IMR-90 (cell line): ENCODE data around the gene NXNL2. TPM values are rescaled to one million over a fixed set of nuclear protein-coding genes. Genes with fewer than 3 reads are reported as not detected.

Experiments
- ATAC-seq: fragments of 200-7000 bp; cut with Tn5 transposase; 2 replicates; pipeline ENCODE4 v1.9.1; 2020; ENCODE audit warnings: low read depth, mild to moderate bottlenecking, moderate library complexity
- BruUV-seq: library from RNA; stranded (reverse); fragments of 400-500 nt; replicated peaks from 2 replicates; lab custom pipeline; 2021; lab: Mats Ljungman, UMichigan
- CTCF ChIA-PET: fragments of 300-600 bp; formaldehyde crosslinking; extraction: SDS; loops from one replicate; lab custom pipeline; 2021; ENCODE audit warnings: antibody characterized with exemption; lab: Yijun Ruan, JAX
- POLR2A ChIA-PET: fragments of 300-600 bp; sonication (Branson Sonifier 250); formaldehyde crosslinking; loops from one replicate; lab custom pipeline; 2022; ENCODE audit warnings: antibody characterized with exemption; ENCODE audit not compliant: unreplicated experiment; lab: Charles Lee
- DNase-seq: peaks from one replicate; pipeline ENCODE4 v3.0.0; 2013
- H2AFZ ChIP-seq: replicated peaks from 2 replicates; pipeline ENCODE3; 2013; ENCODE audit warnings: low read length, mild to moderate bottlenecking; ENCODE audit not compliant: poor library complexity
- H2AK5ac ChIP-seq: 2 replicates; pipeline ENCODE4 v1.6.1; 2013; ENCODE audit warnings: low read depth, low read length, inconsistent platforms
- H2AK9ac ChIP-seq: replicated peaks from 2 replicates; pipeline ENCODE3; 2013; ENCODE audit warnings: mild to moderate bottlenecking, low read depth, low read length, moderate library complexity; ENCODE audit not compliant: poor library complexity
- H2BK120ac ChIP-seq: 2 replicates; pipeline ENCODE4 v1.6.1; 2013; ENCODE audit warnings: low read depth, low read length, inconsistent platforms
- H2BK15ac ChIP-seq: 3 replicates; pipeline ENCODE4 v1.6.1; 2013; ENCODE audit warnings: low read depth, low read length, inconsistent platforms
- H2BK20ac ChIP-seq: 2 replicates; pipeline ENCODE4 v1.6.1; 2013; ENCODE audit warnings: low read depth, mild to moderate bottlenecking, inconsistent platforms, low read length, moderate library complexity
- H2BK5ac ChIP-seq: 2 replicates; pipeline ENCODE4 v1.6.1; 2013; ENCODE audit warnings: mild to moderate bottlenecking, low read depth, low read length, inconsistent platforms; ENCODE audit not compliant: poor library complexity, severe bottlenecking
- H3K14ac ChIP-seq: replicated peaks from 2 replicates; pipeline ENCODE4 v1.6.1; 2013; ENCODE audit warnings: low read depth, low read length, inconsistent platforms
- H3K18ac ChIP-seq: 2 replicates; pipeline ENCODE4 v1.6.1; 2013; ENCODE audit warnings: low read depth, low read length, control low read depth
- H3K23ac ChIP-seq: 2 replicates; pipeline ENCODE4 v1.6.1; 2013; ENCODE audit warnings: low read depth, low read length, inconsistent platforms
- H3K27ac ChIP-seq: 2 replicates; pipeline ENCODE4 v1.5.1; 2013; ENCODE audit warnings: mild to moderate bottlenecking, control low read depth, low read length; ENCODE audit not compliant: insufficient read depth
- H3K27me3 ChIP-seq: 2 replicates; pipeline ENCODE4 v1.6.1; 2013; ENCODE audit warnings: low read length; ENCODE audit not compliant: control insufficient read depth, insufficient read depth
- H3K36me3 ChIP-seq: 2 replicates; pipeline ENCODE4 v1.6.1; 2013; ENCODE audit warnings: low read length, mixed read lengths; ENCODE audit not compliant: control insufficient read depth, insufficient read depth
- H3K4ac ChIP-seq: 2 replicates; pipeline ENCODE4 v1.6.1; 2013; ENCODE audit warnings: low read depth, low read length, inconsistent platforms
- H3K4me1 ChIP-seq: 2 replicates; pipeline ENCODE4 v1.6.1; 2013; ENCODE audit warnings: low read length, mixed read lengths; ENCODE audit not compliant: control insufficient read depth, insufficient read depth
- H3K4me2 ChIP-seq: 2 replicates; pipeline ENCODE4 v1.6.1; 2013; ENCODE audit warnings: low read depth, mild to moderate bottlenecking, control low read depth, low read length, moderate library complexity
- H3K4me3 ChIP-seq: 2 replicates; pipeline ENCODE4 v1.5.1; 2013; ENCODE audit warnings: low read depth, mild to moderate bottlenecking, control low read depth, low read length, moderate library complexity; ENCODE audit not compliant: insufficient read depth
- H3K56ac ChIP-seq: 2 replicates; pipeline ENCODE4 v1.6.1; 2013; ENCODE audit warnings: low read length, inconsistent platforms; ENCODE audit not compliant: insufficient read depth; ENCODE audit errors: extremely low read depth
- H3K79me1 ChIP-seq, 2 experiments: 2 replicates each; pipeline ENCODE4 v1.6.1; 2013; ENCODE audit warnings: low read length in 2 of 2, inconsistent platforms in 1 of 2, low read depth in 1 of 2
- H3K9ac ChIP-seq: 2 replicates; pipeline ENCODE4 v1.6.1; 2013; ENCODE audit warnings: low read depth, low read length, control low read depth
- H3K9me1 ChIP-seq: 2 replicates; pipeline ENCODE4 v1.6.1; 2013; ENCODE audit warnings: low read length, inconsistent platforms; ENCODE audit not compliant: insufficient read depth
- H3K9me3 ChIP-seq: 2 replicates; pipeline ENCODE4 v1.6.1; 2013; ENCODE audit warnings: low read length; ENCODE audit not compliant: control insufficient read depth, insufficient read depth
- H4K20me1 ChIP-seq: 2 replicates; pipeline ENCODE4 v1.6.1; 2013; ENCODE audit warnings: low read length, inconsistent platforms; ENCODE audit not compliant: insufficient read depth
- H4K5ac ChIP-seq: 2 replicates; pipeline ENCODE4 v1.6.1; 2013; ENCODE audit warnings: mild to moderate bottlenecking, low read depth, low read length, control low read depth
- H4K8ac ChIP-seq, 2 experiments: 2 replicates each; pipeline ENCODE4 v1.6.1; 2013; ENCODE audit warnings: low read depth in 2 of 2, low read length in 2 of 2, control low read depth in 1 of 2, inconsistent platforms in 1 of 2
- H4K91ac ChIP-seq: 2 replicates; pipeline ENCODE4 v1.6.1; 2013; ENCODE audit warnings: low read depth, low read length, inconsistent platforms; ENCODE audit not compliant: insufficient read depth
- BHLHE40 ChIP-seq: fragments of 150-350 bp; IDR thresholded peaks from 2 replicates; pipeline ENCODE4 v1.6.1; 2016; ENCODE audit warnings: mild to moderate bottlenecking, low read depth, low read length
- CEBPB ChIP-seq: IDR thresholded peaks from 2 replicates; pipeline ENCODE4 v1.6.1; 2012; ENCODE audit warnings: low read depth, low read length, improper control_type of control experiment
- CHD1 ChIP-seq: IDR thresholded peaks from 2 replicates; pipeline ENCODE4 v1.6.1; 2012; ENCODE audit warnings: low read depth, low read length, improper control_type of control experiment
- CTCF ChIP-seq: conservative IDR thresholded peaks from 2 replicates; pipeline ENCODE4 v1.5.1; 2012; ENCODE audit warnings: mild to moderate bottlenecking, low read depth, low read length, improper control_type of control experiment
- ELK1 ChIP-seq: fragments of 150-350 bp; IDR thresholded peaks from 2 replicates; pipeline ENCODE4 v1.6.1; 2016; ENCODE audit warnings: low read depth, mild to moderate bottlenecking, low read length, moderate library complexity, borderline replicate concordance
- FOS ChIP-seq: fragments of 150-350 bp; IDR thresholded peaks from 2 replicates; pipeline ENCODE4 v1.6.1; 2016; ENCODE audit warnings: low read depth, low read length
- MAFK ChIP-seq: IDR thresholded peaks from 2 replicates; pipeline ENCODE4 v1.6.1; 2012; ENCODE audit warnings: low read depth, low read length, improper control_type of control experiment
- MAZ ChIP-seq: IDR thresholded peaks from 2 replicates; pipeline ENCODE4 v1.6.1; 2012; ENCODE audit warnings: low read depth, mild to moderate bottlenecking, low read length, improper control_type of control experiment, moderate library complexity, borderline replicate concordance
- MXI1 ChIP-seq: IDR thresholded peaks from 2 replicates; pipeline ENCODE4 v1.6.1; 2012; ENCODE audit warnings: low read depth, mild to moderate bottlenecking, low read length, moderate library complexity, borderline replicate concordance
- NFE2L2 ChIP-seq: fragments of 150-350 bp; IDR thresholded peaks from 2 replicates; pipeline ENCODE4 v1.6.1; 2016; ENCODE audit warnings: low read depth, mild to moderate bottlenecking, low read length
- POLR2A ChIP-seq: IDR thresholded peaks from 2 replicates; pipeline ENCODE4 v1.6.1; 2012; ENCODE audit warnings: mild to moderate bottlenecking, low read depth, low read length
- RAD21 ChIP-seq: IDR thresholded peaks from 2 replicates; pipeline ENCODE4 v1.6.1; 2012; ENCODE audit warnings: low read length, improper control_type of control experiment
- RCOR1 ChIP-seq: IDR thresholded peaks from 2 replicates; pipeline ENCODE4 v1.6.1; 2012; ENCODE audit warnings: mild to moderate bottlenecking, low read length, improper control_type of control experiment; ENCODE audit not compliant: insufficient replicate concordance
- RFX5 ChIP-seq: IDR thresholded peaks from 2 replicates; pipeline ENCODE4 v1.8.0; 2012; ENCODE audit warnings: low read depth, mild to moderate bottlenecking, low read length, moderate library complexity
- SMC3 ChIP-seq: fragments of 150-350 bp; IDR thresholded peaks from 2 replicates; pipeline ENCODE4 v1.6.1; 2016; ENCODE audit warnings: low read depth, mild to moderate bottlenecking, antibody characterized with exemption, low read length, moderate library complexity
- WGBS, 2 experiments: methylation state at CpG; one replicate each; pipeline versions ENCODE4 v1.1.5 to v1.1.7; 2013; ENCODE audit warnings: missing lambda C conversion rate in 2 of 2; ENCODE audit not compliant: insufficient read length in 1 of 2; ENCODE audit errors: extremely low coverage in 2 of 2; 5-methylcytosine and 5-hydroxymethylcytosine counted together
- dilution Hi-C: fragments of 300-500 bp; cut with HindIII; formaldehyde crosslinking; loops from one replicate; pipeline ENCODE4 v1.14.3; 2018; ENCODE audit warnings: low sequenced_read_pairs; ENCODE audit not compliant: unreplicated experiment
- in situ Hi-C: fragments of 300-500 bp; cut with MboI; formaldehyde crosslinking; loops from 3 replicates; pipeline ENCODE4 v1.14.3; 2019; ENCODE audit warnings: low sequenced_read_pairs, inconsistent platforms, mixed read lengths
- intact Hi-C: fragments of 100-400 bp; cut with micrococcal nuclease; formaldehyde crosslinking; loops from 2 replicates; pipeline ENCODE4 v1.10.0; 2022
- polyA plus RNA-seq, 3 experiments: library from polyadenylated mRNA; depleted of rRNA; stranded (reverse); fragments of >200 nt; gene quantifications; 2 replicates each; pipeline ENCODE4 v1.2.3, GENCODE V29; 2012; ENCODE audit warnings: low replicate concordance in 1 of 3
- total RNA-seq: library from RNA; depleted of rRNA; stranded (reverse); fragments of >200 nt; gene quantifications from 2 replicates; pipeline ENCODE4 v1.2.3, GENCODE V29; 2012
- TF ChIP-seq, protein P1 (sequence below): fragments of 150-350 bp; IDR thresholded peaks from 2 replicates; pipeline ENCODE4 v1.6.1; 2017; ENCODE audit warnings: mild to moderate bottlenecking, antibody characterized with exemption, low read length, low read depth

NXNL2 gene
- total and polyA plus RNA-seq, 2 of the 4 experiments (the other 2 are of a cell fraction): 3.2 to 6.4 TPM

DNA sequence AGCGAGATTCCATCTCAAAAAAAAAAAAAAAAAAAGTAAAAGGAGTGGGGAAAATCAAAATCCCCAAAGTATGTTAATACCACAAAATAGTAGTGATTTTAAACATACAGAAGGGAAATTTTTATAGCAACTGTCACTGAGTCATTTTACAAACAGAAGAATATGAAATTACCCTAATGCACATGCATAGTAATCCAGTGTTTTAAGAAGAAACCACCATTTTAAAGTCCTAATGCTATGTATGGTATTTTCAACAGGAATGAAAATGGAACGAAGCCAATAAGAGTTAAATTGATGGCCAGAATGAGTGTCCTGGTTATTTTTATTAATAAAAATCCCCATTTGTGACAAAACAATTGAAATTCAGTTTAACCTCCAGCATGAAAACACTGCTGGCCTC lies 26.7 kb upstream of the NXNL2 start:
- no peak overlapping the region for H4K8ac ChIP-seq
- no peak for TF ChIP-seq NFE2L2
- TF ChIP-seq MAFK: no peak
- no peak for TF ChIP-seq BHLHE40
- no peak for TF ChIP-seq CEBPB
- no peak for TF ChIP-seq CTCF
- no peak for TF ChIP-seq POLR2A
- TF ChIP-seq MXI1: no peak
- TF ChIP-seq SMC3: no peak
- TF ChIP-seq RFX5: no peak
- TF ChIP-seq FOS: no peak
- TF ChIP-seq, protein P1, sequence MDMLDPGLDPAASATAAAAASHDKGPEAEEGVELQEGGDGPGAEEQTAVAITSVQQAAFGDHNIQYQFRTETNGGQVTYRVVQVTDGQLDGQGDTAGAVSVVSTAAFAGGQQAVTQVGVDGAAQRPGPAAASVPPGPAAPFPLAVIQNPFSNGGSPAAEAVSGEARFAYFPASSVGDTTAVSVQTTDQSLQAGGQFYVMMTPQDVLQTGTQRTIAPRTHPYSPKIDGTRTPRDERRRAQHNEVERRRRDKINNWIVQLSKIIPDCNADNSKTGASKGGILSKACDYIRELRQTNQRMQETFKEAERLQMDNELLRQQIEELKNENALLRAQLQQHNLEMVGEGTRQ: no peak
- TF ChIP-seq RAD21: no peak
- no peak for TF ChIP-seq CHD1
- no peak for TF ChIP-seq RCOR1
- no peak for TF ChIP-seq ELK1
- TF ChIP-seq MAZ: no peak
- ChIA-PET POLR2A (no interaction called here), CTCF (no interaction called here)
- no peak overlapping the region for H2BK120ac ChIP-seq
- H2BK5ac ChIP-seq: no peak overlapping the region
- no CpG with 5 or more reads among the region's 2 CpGs for WGBS, 2 experiments
- no peaks in the 10 kb centered on the region for H3K27me3 ChIP-seq
- H3K27ac ChIP-seq: no peak overlapping the region
- H3K79me1 ChIP-seq: no peaks in the 10 kb centered on the region
- no peaks in the 10 kb centered on the region for H4K20me1 ChIP-seq
- peak overlapping the region; percentile 15 for H2AK9ac ChIP-seq
- H3K9me1 ChIP-seq: peaks cover 8% of the 10 kb centered on the region; the same call in 1 of the 2 replicates
- in situ Hi-C loops (no loop called here), dilution Hi-C loops (no loop called here), intact Hi-C loops (no loop called here)
- no peak for ATAC-seq
- no peak overlapping the region for H3K56ac ChIP-seq
- H3K4me3 ChIP-seq: no peak overlapping the region
- H3K4me2 ChIP-seq: no peak overlapping the region
- H4K91ac ChIP-seq: no peak overlapping the region
- DNase-seq: peak; percentile 20
- H3K23ac ChIP-seq: no peak overlapping the region
- no peak overlapping the region for H3K18ac ChIP-seq
- H3K9me3 ChIP-seq: peaks cover 3% of the 10 kb centered on the region; the same call in 1 of the 2 replicates
- H3K4ac ChIP-seq: no peak overlapping the region
- no TSS peak for BruUV-seq
- no peak overlapping the region for H2AFZ ChIP-seq
- H2BK20ac ChIP-seq: no peak overlapping the region
- H2BK15ac ChIP-seq: no peak overlapping the region
- H3K4me1 ChIP-seq: no peaks in the 10 kb centered on the region
- no peaks in the 10 kb centered on the region for H3K36me3 ChIP-seq
- no peak overlapping the region for H3K9ac ChIP-seq
- H4K5ac ChIP-seq: no peak overlapping the region
- no peak overlapping the region for H3K14ac ChIP-seq
- no peak overlapping the region for H2AK5ac ChIP-seq
